Stimulated activated CD8-positive, alpha-beta memory T cell treated with anti-CD3 and anti-CD28 coated beads, Interleukin-4, amount 100 ng/mL, for 24 hours (primary cell): ENCODE results near the gene RBP3.

Experiments used
- DNase-seq: peaks from one replicate; pipeline ENCODE4 v3.0.0-alpha.2; 2020; ENCODE audit warnings: low read depth

Gene RBP3

GRCh38 chr10:47337310-47337709 is 10.9 kb upstream of the RBP3 start:
- DNase-seq = no peak

GRCh38 chr10:47339186-47339735 is 8.9 kb upstream of the RBP3 start:
- DNase-seq = no peak

GRCh38 chr10:47339759-47340607 is 8.2 kb upstream of the RBP3 start:
- DNase-seq = no peak

- peak; percentile 58 for DNase-seq
Measured at GRCh38 chr10:47340608-47341170, 7.5 kb upstream of the RBP3 start.

GRCh38 chr10:47344996-47345870 is 2.9 kb upstream of the RBP3 start:
- DNase-seq = no peak

- DNase-seq = no peak
Measured at GRCh38 chr10:47346581-47347302, 1.4 kb upstream of the RBP3 start.

- DNase-seq = no peak
Measured at GRCh38 chr10:47347303-47347675, 874 bp upstream of the RBP3 start.

- no peak for DNase-seq
Measured at GRCh38 chr10:47348661-47349470, 703 bp downstream of the RBP3 start.

- DNase-seq = no peak
Measured at GRCh38 chr10:47349516-47349915, 1.4 kb downstream of the RBP3 start.

GRCh38 chr10:47349941-47350371 is 1.8 kb downstream of the RBP3 start:
- DNase-seq = no peak

GRCh38 chr10:47350671-47351640 is 2.8 kb downstream of the RBP3 start:
- DNase-seq = no peak

GRCh38 chr10:47351899-47352815 is 4.0 kb downstream of the RBP3 start:
- no peak for DNase-seq

- DNase-seq = no peak
Measured at GRCh38 chr10:47353351-47353750, 5.2 kb downstream of the RBP3 start.

GRCh38 chr10:47354165-47354564 is 6.0 kb downstream of the RBP3 start:
- DNase-seq = no peak

GRCh38 chr10:47354900-47355299 is 6.7 kb downstream of the RBP3 start:
- DNase-seq = no peak

GRCh38 chr10:47356708-47357107 is 8.5 kb downstream of the RBP3 start:
- no peak for DNase-seq

GRCh38 chr10:47357131-47357582 is 9.0 kb downstream of the RBP3 start:
- no peak for DNase-seq

GRCh38 chr10:47357911-47358310 is 9.7 kb downstream of the RBP3 start:
- no peak for DNase-seq

- no peak for DNase-seq
Measured at GRCh38 chr10:47358457-47358856, 10.3 kb downstream of the RBP3 start.
